H1 (cell line): ENCODE results near the gene NTPCR. TPM values are rescaled to one million over a fixed set of nuclear protein-coding genes. Genes with fewer than 3 reads are reported as not detected.

ENCODE experiments used
- polyA plus RNA-seq, 7 experiments: library from polyadenylated mRNA; depleted of rRNA in 3 of 7; stranded (reverse) in 5 of 7; unstranded in 2 of 7; fragments of >200 nt in 5 of 7; fragments of 200-250 nt in 2 of 7; gene quantifications; 1 replicate in 5 of 7; 2 replicates in 1 of 7; 4 replicates in 1 of 7; pipeline versions ENCODE4 v1.2.1 to v1.2.3, GENCODE V29; 2011 to 2013; ENCODE audit warnings: missing spikeins in 2 of 7, mixed read lengths in 2 of 7
- total RNA-seq: library from RNA; stranded (reverse); fragmentation: NEBNext Ultra II Directional; extraction: Animal tissue kit (Norgen Biotek cat#: 25700); gene quantifications from 2 replicates; pipeline ENCODE4 v1.2.1, GENCODE V29; 2021
- TF ChIP-seq, protein P1 (sequence below): fragments of 300-600 bp; sonication (generic); IDR thresholded peaks from 2 replicates; pipeline ENCODE4 v1.7.1; 2012; ENCODE audit warnings: low read length, moderate library complexity, mild to moderate bottlenecking, inconsistent platforms; ENCODE audit not compliant: insufficient replicate concordance

The NTPCR gene
- total and polyA plus RNA-seq, 2 of the 8 experiments (the other 6 are each of a cell fraction or from before 2014, with no cell fraction given) = 22.6 to 73.1 TPM

DNA sequence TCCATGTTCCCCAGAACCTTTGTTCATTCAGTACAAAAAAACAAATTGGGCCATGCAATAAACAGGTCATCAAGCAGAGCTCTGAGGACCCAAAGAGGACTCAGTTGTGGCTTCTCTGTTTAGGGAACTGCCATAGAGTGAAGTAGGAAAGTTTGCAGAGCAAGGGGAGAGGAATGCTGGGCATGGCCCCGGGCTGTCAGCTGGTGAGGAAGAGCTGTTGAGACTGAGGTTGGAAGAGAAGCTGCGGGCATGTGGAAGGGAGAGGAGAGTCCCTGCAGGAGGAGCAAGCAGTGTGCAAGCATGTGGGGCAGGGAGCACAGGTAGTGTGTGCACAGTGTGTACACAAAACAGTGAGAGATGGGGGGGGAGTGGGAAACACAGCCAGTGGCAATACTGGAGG, 71.8 kb downstream of the NTPCR start (continued):
- TF ChIP-seq, protein P1, sequence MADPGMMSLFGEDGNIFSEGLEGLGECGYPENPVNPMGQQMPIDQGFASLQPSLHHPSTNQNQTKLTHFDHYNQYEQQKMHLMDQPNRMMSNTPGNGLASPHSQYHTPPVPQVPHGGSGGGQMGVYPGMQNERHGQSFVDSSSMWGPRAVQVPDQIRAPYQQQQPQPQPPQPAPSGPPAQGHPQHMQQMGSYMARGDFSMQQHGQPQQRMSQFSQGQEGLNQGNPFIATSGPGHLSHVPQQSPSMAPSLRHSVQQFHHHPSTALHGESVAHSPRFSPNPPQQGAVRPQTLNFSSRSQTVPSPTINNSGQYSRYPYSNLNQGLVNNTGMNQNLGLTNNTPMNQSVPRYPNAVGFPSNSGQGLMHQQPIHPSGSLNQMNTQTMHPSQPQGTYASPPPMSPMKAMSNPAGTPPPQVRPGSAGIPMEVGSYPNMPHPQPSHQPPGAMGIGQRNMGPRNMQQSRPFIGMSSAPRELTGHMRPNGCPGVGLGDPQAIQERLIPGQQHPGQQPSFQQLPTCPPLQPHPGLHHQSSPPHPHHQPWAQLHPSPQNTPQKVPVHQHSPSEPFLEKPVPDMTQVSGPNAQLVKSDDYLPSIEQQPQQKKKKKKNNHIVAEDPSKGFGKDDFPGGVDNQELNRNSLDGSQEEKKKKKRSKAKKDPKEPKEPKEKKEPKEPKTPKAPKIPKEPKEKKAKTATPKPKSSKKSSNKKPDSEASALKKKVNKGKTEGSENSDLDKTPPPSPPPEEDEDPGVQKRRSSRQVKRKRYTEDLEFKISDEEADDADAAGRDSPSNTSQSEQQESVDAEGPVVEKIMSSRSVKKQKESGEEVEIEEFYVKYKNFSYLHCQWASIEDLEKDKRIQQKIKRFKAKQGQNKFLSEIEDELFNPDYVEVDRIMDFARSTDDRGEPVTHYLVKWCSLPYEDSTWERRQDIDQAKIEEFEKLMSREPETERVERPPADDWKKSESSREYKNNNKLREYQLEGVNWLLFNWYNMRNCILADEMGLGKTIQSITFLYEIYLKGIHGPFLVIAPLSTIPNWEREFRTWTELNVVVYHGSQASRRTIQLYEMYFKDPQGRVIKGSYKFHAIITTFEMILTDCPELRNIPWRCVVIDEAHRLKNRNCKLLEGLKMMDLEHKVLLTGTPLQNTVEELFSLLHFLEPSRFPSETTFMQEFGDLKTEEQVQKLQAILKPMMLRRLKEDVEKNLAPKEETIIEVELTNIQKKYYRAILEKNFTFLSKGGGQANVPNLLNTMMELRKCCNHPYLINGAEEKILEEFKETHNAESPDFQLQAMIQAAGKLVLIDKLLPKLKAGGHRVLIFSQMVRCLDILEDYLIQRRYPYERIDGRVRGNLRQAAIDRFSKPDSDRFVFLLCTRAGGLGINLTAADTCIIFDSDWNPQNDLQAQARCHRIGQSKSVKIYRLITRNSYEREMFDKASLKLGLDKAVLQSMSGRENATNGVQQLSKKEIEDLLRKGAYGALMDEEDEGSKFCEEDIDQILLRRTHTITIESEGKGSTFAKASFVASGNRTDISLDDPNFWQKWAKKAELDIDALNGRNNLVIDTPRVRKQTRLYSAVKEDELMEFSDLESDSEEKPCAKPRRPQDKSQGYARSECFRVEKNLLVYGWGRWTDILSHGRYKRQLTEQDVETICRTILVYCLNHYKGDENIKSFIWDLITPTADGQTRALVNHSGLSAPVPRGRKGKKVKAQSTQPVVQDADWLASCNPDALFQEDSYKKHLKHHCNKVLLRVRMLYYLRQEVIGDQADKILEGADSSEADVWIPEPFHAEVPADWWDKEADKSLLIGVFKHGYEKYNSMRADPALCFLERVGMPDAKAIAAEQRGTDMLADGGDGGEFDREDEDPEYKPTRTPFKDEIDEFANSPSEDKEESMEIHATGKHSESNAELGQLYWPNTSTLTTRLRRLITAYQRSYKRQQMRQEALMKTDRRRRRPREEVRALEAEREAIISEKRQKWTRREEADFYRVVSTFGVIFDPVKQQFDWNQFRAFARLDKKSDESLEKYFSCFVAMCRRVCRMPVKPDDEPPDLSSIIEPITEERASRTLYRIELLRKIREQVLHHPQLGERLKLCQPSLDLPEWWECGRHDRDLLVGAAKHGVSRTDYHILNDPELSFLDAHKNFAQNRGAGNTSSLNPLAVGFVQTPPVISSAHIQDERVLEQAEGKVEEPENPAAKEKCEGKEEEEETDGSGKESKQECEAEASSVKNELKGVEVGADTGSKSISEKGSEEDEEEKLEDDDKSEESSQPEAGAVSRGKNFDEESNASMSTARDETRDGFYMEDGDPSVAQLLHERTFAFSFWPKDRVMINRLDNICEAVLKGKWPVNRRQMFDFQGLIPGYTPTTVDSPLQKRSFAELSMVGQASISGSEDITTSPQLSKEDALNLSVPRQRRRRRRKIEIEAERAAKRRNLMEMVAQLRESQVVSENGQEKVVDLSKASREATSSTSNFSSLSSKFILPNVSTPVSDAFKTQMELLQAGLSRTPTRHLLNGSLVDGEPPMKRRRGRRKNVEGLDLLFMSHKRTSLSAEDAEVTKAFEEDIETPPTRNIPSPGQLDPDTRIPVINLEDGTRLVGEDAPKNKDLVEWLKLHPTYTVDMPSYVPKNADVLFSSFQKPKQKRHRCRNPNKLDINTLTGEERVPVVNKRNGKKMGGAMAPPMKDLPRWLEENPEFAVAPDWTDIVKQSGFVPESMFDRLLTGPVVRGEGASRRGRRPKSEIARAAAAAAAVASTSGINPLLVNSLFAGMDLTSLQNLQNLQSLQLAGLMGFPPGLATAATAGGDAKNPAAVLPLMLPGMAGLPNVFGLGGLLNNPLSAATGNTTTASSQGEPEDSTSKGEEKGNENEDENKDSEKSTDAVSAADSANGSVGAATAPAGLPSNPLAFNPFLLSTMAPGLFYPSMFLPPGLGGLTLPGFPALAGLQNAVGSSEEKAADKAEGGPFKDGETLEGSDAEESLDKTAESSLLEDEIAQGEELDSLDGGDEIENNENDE = no peak
